GM10248 (cell line): Measurements from ENCODE around the gene PTPRF.
"Not testable (repeated sequence)": the region's sequence is repeated elsewhere in the genome, so short reads cannot be mapped to it uniquely, and the experiment has no call there.

Experiments
- CTCF ChIA-PET: fragments of 300-600 bp; sonication (Branson Sonifier 250); formaldehyde crosslinking; extraction: SDS; loops from one replicate; lab custom pipeline; 2021; ENCODE audit warnings: antibody characterized with exemption; lab: Yijun Ruan, JAX
- POLR2A ChIA-PET: fragments of 350-650 bp; sonication (Branson Sonifier 250); formaldehyde crosslinking; extraction: SDS; loops from one replicate; lab custom pipeline; 2020; ENCODE audit warnings: antibody characterized with exemption; lab: Yijun Ruan, JAX
- DNase-seq: peaks from one replicate; pipeline ENCODE4 v3.0.0; 2012; ENCODE audit errors: extremely low spot score
- TF ChIP-seq, protein P1 (sequence below): IDR thresholded peaks from 2 replicates; pipeline ENCODE4 v1.5.1; 2012; ENCODE audit warnings: mild to moderate bottlenecking, low read depth; ENCODE audit errors: extremely low read depth, missing control alignments, control extremely low read depth

The PTPRF gene

DNA sequence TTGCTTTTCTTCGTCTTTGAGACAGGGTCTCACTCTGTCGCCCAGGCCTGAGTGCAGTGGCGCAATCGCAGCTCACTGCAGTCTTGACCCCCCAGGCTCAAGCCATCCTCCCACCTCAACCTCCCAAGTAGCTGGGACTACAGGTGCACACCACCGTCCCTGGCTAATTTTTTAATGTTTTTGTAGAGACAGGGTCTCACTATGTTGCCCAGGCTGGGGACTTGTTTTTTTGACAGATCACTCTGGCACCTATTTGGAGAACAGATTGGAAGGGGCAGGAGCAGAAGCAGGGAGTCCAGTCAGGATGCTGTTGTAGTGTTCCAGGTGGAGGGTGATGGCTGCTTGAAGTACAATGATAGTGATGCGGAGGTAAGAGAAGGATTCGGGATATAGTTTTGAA lies 106.6 kb downstream of the PTPRF start:
- CTCF ChIA-PET = interaction anchor here (0.8 to 2.7 kb wide), 2 partner anchors 8 to 297 kb away, joined by 3 to 6 read pairs; no protein-coding TSS in a partner anchor
- POLR2A ChIA-PET = interaction anchor here (1.0 kb wide), 1 partner anchor 13 kb away, joined by 4 read pairs; the partner anchor contains the start of gene KDM4A
- TF ChIP-seq, protein P1, sequence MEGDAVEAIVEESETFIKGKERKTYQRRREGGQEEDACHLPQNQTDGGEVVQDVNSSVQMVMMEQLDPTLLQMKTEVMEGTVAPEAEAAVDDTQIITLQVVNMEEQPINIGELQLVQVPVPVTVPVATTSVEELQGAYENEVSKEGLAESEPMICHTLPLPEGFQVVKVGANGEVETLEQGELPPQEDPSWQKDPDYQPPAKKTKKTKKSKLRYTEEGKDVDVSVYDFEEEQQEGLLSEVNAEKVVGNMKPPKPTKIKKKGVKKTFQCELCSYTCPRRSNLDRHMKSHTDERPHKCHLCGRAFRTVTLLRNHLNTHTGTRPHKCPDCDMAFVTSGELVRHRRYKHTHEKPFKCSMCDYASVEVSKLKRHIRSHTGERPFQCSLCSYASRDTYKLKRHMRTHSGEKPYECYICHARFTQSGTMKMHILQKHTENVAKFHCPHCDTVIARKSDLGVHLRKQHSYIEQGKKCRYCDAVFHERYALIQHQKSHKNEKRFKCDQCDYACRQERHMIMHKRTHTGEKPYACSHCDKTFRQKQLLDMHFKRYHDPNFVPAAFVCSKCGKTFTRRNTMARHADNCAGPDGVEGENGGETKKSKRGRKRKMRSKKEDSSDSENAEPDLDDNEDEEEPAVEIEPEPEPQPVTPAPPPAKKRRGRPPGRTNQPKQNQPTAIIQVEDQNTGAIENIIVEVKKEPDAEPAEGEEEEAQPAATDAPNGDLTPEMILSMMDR = no peak
- DNase-seq = no peak

- DNase-seq, POLR2A ChIA-PET, CTCF ChIA-PET: not testable (repeated sequence)
These were observed 107.7 kb downstream of the PTPRF start for GRCh38 chr1:43638381-43638780.

DNA sequence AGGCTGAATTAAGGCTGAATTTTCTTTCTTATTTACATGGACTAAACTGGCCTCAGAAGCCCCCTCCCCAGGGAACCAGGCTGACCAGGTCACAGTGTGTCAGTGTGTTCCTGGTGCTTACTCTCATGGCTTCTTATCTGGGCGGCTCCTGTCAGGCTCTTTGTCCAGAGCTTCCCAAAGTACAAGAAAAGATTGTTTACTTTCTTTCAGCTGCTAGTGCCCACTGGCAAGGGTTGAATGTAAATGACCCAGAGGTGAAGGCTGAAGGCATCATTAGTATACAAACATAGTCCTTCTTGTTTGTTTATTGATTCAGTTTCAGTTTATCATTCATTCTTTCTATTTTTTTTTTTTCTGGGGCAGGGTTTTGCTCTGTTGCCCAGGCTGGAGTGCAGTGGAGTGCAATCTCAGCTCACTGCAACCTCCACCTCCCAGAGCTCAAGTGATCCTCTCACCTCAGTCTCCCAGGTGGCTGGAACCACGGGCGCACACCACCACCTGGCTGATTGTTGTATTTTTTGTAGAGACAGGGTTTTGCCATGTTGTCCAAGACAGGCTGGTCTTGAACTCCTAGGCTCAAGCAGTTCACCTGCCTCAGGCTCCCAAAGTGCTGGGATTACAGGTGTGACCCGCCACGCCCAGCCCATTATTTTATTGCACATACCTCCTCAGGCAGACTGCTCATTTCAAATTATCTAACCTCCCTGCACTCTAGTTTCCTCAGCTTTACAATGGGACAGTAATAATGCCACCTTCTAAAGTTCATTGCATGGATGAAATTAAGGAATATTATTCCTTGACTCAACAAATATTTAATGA lies 109.5 kb downstream of the PTPRF start:
- ChIA-PET CTCF (interaction anchor here (0.8 kb wide), 1 partner anchor 295 kb away, joined by 3 read pairs; no protein-coding TSS in a partner anchor), POLR2A (interaction anchor here (0.8 kb wide), 1 partner anchor 21 kb away, joined by 3 read pairs; no protein-coding TSS in a partner anchor)
- no peak for DNase-seq
- TF ChIP-seq, protein P1 = no peak

GRCh38 chr1:43644558-43644957 lies 113.9 kb downstream of the PTPRF start:
- TF ChIP-seq, protein P1 = no peak
- ChIA-PET POLR2A (interaction anchor here (0.6 kb wide), 1 partner anchor 16 kb away, joined by 3 read pairs; no protein-coding TSS in a partner anchor), CTCF (interaction anchor here (2.6 kb wide), 1 partner anchor 290 kb away, joined by 15 read pairs; the partner anchor contains the start of gene ARTN)
- no peak for DNase-seq

DNA sequence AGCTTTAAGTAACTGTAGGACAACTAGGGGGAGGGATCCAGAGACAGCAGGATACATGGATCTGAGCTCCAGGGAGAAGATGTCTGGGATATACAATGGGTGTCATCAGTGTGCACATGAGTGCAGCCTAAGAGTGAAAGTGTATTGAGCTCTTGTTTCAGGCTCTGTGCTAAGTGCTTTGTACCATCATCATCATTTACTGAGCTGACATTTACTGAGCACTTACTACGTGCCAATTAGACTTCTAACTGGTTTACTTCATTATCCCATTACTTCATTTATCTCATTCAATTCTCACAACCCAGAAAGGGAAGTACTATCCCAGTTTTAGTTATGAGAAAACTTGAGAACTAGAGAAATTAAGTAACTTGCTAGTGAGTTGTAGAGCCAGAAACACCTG lies 114.8 kb downstream of the PTPRF start:
- ChIA-PET POLR2A (interaction anchor here (0.6 kb wide), 1 partner anchor 19 kb away, joined by 4 read pairs; no protein-coding TSS in a partner anchor), CTCF (interaction anchor here (1.0 to 2.6 kb wide), 3 partner anchors 9 to 289 kb away, joined by 3 to 15 read pairs (median 3); partner anchors contain the start of gene ARTN)
- DNase-seq = no peak
- TF ChIP-seq, protein P1 = no peak

- DNase-seq, CTCF ChIA-PET, POLR2A ChIA-PET: not testable (repeated sequence)
These were observed 116.6 kb downstream of the PTPRF start for GRCh38 chr1:43647331-43647730.

GRCh38 chr1:43648221-43648847 lies 117.7 kb downstream of the PTPRF start:
- POLR2A ChIA-PET = no interaction called here
- DNase-seq = no peak
- TF ChIP-seq, protein P1 = no peak
- CTCF ChIA-PET = no interaction called here
